ENCODE measurements around the gene CDHR5. TPM values are rescaled to one million over a fixed set of nuclear protein-coding genes. Genes with fewer than 3 reads are reported as not detected.

Gene CDHR5
- total RNA-seq, 1 experiment from 2014 or later: not detected

GRCh38 chr11:623349-623869 is 1.3 kb downstream of the CDHR5 start:
- no peak for DNase-seq (ENCODE audit: low read depth)

- DNase-seq (ENCODE audit: low read depth): no peak
These were observed 2.9 kb downstream of the CDHR5 start for GRCh38 chr11:621838-622237.

- no peak for DNase-seq (ENCODE audit: low read depth)
These were observed 3.6 kb downstream of the CDHR5 start for GRCh38 chr11:620935-621814.

- no peak for DNase-seq (ENCODE audit: low read depth)
These were observed 4.6 kb downstream of the CDHR5 start for GRCh38 chr11:620201-620600.

GRCh38 chr11:619628-620050 is 5.1 kb downstream of the CDHR5 start:
- no peak for DNase-seq (ENCODE audit: low read depth)

- DNase-seq (ENCODE audit: low read depth): no peak
These were observed 5.7 kb downstream of the CDHR5 start for GRCh38 chr11:618856-619627.

GRCh38 chr11:617912-618682 is 6.7 kb downstream of the CDHR5 start:
- no peak for DNase-seq (ENCODE audit: low read depth)

GRCh38 chr11:617199-617911 is 7.4 kb downstream of the CDHR5 start:
- no peak for DNase-seq (ENCODE audit: low read depth)

- no peak for DNase-seq (ENCODE audit: low read depth)
These were observed 8.2 kb downstream of the CDHR5 start for GRCh38 chr11:616320-617198.

- peak; percentile 87 for DNase-seq (ENCODE audit: low read depth)
These were observed 9.0 kb downstream of the CDHR5 start, which contains the start of gene IRF7 for GRCh38 chr11:615504-616319. TSS of gene IRF7 (minus strand) at chr11:615950. CDS start at chr11:615364, 586 bp downstream.

GRCh38 chr11:614623-615503 is 9.9 kb downstream of the CDHR5 start:
- DNase-seq (ENCODE audit: low read depth): no peak

GRCh38 chr11:614021-614622 is 10.6 kb downstream of the CDHR5 start:
- no peak for DNase-seq (ENCODE audit: low read depth)

GRCh38 chr11:613369-613968 is 11.3 kb downstream of the CDHR5 start:
- peak; percentile 30 for DNase-seq (ENCODE audit: low read depth)

- no peak for DNase-seq (ENCODE audit: low read depth)
These were observed 11.8 kb downstream of the CDHR5 start for GRCh38 chr11:612961-613300.

GRCh38 chr11:612201-612960 is 12.4 kb downstream of the CDHR5 start:
- no peak for DNase-seq (ENCODE audit: low read depth)
